Measurements from ENCODE around the gene LCE2A.
"Not testable (repeated sequence)": the region's sequence is repeated elsewhere in the genome, so short reads cannot be mapped to it uniquely, and the experiment has no call there.

Gene LCE2A, protein sequence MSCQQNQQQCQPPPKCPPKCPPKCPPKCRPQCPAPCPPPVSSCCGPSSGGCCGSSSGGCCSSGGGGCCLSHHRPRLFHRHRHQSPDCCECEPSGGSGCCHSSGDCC

DNA sequence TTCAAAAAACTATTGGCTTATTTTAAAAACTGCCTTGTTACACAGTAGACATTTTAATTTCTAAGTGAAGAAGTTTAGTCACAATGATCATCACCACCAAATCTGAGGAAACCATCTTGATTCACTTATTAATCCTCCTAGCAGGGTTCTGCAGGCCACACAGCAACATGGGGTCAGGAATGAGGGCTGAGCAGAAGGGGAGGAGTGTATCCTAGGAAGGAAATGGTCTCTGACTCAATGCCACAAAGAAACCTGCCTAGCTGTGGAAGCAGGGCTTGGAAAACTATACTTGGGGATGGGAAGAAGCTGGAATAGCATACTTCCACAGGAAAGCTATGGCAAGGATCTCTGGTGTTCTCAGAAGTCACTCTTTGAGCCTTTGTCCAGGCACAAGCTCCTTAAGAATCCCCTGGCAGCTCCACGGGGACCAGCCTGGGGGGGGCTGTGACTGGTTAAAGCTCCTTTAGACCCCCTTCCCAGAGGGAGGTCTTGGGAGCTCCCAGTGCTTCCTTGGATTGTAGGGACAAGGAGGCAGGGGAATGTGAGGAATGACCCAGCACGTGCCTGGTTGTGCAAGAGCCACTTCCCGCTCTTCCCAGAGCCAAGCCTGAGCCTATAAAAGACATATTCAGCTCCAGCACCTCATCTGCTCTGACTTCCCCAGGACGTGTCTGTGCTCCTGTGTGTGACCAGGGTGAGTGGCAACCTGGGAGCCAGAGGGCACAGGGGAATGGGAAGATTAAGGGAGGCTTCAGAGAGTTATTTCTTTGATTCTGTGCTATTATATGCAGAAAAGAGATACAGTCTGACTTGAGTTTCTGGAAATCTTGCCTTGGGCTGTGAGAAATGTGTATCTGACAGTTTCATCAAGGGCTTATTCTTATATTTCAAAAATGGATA is at the start of gene LCE2A:
LCE2A (plus strand) TSS at position 645 of the 900 bp plus-strand sequence. CDS start 557 bp downstream, outside the sequence.
- DNase-seq, result no peak

DNA sequence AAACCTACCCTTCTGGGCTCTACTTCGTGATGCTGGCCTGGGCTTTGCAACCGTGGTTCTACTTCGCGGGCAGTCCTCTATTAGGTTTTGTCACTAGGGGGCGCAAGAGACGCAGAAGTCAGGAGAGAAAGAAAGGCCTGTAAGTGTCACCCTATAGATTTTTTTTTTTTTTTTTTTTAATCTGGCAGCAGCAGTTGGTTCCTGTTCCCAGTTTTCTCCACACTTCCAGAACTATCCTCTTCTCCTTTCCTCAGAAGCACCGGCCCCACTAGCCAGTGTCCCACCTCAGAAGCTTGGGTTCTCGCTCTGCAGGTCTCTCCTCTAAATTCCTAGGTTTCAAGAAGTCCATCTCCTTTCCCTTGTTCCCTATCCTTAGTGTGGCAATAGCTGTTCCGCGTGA is 44.0 kb upstream of the LCE2A start:
- peak; percentile 77 for DNase-seq

DNA sequence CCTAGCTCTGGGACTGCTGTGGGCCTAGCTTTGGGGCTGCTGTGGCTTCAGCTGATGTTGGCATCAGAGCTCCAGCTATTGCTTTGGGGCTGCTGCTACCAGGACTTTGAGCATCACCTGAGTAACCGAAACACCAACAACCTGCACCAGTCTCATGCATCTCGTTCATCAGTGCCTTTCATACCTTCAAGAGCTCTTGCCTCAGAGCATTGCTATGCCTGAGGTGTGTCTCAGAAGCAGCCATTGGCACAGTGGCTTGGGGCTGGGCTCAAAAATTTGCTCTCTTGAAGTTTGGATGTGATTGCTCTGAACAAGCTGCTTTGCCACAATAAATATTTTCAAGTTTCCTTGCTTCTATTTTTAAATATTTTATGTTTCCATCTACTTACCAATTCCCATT is 41.7 kb upstream of the LCE2A start:
- DNase-seq, result no peak

DNA sequence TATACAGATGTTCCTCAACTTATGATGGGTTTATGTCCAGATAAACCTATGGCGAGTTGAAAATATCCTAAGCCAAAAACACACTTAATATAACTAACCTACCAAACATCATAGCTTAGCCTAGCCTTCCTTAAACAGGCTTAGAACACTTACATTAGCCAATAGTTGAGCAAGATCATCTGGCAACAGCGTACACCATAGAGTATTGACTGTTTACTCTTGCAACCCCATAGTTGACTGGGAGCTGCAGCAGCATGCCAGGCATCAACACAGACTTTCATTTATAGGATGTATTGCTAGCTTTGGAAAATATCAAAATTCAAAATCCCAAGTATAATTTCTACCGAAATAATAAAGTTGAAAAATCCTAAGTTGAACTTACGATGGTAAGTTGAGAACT is 40.5 kb upstream of the LCE2A start:
- no peak for DNase-seq

DNA sequence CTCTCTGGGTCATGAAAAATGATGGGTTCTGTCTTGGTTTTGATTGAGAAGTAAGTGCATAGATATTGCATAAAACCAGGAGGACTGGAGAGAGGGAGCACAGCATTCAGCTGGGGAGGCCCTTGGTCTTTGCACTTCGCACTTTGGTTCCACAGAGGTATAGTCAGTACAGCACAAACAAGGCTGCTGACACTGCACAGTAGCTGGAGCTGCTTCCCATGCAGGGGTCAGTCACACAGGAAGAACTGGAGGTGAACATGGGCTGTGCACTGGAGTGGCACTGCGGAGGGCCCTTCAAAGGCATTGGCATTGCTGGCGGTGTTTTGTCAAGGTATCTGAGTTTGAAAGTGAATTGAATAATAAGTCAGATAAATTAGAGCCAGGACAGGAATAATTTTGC is 39.5 kb upstream of the LCE2A start:
- no peak for DNase-seq

DNA sequence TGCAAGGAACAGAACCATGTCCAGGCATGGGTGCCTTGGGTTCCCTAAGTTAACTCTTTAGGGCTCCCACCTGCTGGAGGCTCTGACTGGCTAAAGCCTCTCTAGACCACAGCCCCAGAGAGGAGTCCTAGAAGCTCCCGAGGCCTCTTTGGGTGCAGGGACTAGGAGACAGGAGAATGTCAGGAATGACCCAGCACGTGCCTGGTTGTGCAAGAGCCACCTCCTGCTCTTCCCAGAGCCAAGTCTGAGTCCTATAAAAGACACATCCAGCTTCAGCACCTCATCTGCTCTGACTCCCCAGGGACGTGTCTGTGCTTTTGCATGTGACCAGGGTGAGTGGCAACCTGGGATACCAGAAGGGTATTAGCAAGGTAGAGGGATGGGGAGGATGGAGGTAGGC is 35.0 kb upstream of the LCE2A start, which contains the start of gene LCE2D:
LCE2D (plus strand) TSS at position 283 of the 400 bp plus-strand sequence. CDS start 726 bp downstream, outside the sequence.
- no peak for DNase-seq

DNA sequence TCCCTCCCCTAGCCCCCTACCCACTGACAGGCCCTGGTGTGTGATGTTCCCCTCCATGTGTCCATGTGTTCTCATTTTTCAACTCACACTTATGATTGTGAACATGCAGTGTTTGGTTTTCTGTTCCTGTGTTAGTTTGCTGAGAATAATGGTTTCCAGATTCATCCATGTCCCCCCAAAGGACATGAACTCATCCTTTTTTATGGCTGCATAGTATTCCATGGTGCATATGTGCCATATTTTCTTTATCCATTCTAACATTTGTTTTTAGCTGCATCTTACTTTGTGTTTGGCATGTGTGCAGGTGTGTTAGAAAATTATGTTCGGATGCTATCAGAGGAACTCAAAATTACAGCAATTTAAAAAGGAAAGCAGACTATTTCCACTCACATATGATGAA is 32.0 kb upstream of the LCE2A start:
- DNase-seq, result not testable (repeated sequence)

DNA sequence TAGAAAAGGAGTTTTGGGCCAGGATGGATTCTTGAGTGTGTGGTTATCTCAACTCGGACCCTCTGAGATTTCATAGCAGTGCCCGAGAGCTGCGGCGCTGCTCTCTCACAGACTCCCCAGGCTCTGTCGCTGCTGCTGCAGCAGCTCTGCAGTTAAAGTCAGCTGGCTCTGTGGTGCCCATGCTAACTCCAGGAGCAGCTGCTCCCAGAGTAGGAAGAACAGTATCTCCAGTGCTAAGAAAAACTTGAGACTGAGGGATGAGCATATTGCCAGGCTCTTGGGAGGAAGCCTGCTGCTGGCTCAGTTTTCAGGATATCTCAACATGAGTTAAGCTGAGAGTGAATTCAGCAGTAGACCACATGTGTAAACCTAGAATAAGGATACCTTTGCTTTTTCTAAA is 30.5 kb upstream of the LCE2A start:
- no peak for DNase-seq

DNA sequence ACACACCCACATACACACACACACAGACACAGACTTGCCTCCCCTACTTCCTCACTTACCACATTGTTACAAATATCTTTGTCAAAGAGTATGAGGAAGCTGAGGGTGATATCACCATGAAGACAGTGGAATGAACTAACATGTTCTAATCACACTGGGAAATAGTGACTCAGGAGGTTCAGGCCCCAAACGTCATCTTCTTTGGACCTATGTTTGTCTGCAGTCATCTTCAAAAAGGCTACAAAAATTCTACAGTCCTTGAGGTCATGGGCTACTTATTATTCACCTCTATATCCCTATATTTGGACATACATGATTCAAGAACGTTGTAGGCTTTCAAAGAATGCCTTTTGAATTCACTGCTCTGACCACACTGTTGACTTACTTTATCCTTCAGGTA is 25.1 kb upstream of the LCE2A start:
- DNase-seq, result no peak

DNA sequence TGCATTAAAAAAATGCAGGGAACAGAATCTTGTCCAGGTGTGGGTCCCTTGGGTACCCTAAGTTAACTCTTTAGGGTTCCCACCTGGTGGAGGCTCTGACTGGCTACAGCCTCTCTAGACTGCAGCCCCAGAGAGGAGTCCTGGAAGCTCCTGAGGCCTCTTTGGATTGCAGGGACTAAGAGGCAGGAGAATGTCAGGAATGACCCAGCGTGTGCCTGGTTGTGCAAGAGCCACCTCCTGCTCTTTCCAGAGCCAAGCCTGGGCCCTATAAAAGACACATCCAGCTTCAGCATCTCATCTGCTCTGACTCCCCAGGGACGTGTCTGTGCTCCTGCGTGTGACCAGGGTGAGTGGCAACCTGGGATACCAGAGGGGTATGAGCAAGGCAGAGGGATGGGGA is 23.2 kb upstream of the LCE2A start, which contains the start of gene LCE2C:
LCE2C (plus strand) TSS at position 297 of the 400 bp plus-strand sequence. CDS start 737 bp downstream, outside the sequence.
- not testable (repeated sequence) for DNase-seq

DNA sequence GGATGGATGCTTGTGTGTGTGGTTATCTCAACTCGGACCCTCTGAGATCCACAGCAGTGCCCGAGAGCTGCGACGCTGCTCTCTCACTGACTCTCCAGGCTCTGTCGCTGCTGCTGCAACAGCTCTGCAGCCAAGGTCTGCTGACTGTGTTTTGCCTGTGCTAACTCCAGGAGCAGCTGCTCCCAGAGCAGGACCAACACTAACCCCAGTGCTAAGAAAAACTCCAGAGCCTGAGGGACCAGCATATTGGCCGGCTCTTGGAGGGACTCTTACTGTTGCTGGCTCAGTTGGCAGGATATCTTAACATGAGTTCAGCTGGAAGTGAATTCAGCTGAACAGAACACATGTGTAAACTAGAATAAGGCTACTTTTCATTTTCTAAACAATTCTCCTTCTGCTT is 18.7 kb upstream of the LCE2A start:
- DNase-seq, result no peak

DNA sequence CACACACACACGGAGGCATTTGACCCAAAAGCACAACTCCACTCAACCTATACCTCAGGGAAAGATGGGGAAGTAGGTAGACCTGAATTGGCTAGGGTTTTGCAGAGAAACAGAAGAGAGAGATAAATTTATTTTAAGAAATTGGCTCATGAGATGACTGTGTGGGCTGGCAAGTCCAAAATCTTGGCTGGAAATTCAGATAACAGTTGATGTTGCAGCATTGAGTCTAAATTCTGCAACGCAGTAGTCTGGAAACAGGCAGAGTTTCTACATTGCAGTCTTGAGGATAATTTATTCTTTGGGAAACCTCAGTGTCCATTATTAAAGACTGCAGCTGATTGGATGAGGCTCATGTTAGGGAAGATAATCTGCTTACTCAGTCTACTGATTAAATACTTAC is 16.5 kb upstream of the LCE2A start:
- DNase-seq, result no peak

DNA sequence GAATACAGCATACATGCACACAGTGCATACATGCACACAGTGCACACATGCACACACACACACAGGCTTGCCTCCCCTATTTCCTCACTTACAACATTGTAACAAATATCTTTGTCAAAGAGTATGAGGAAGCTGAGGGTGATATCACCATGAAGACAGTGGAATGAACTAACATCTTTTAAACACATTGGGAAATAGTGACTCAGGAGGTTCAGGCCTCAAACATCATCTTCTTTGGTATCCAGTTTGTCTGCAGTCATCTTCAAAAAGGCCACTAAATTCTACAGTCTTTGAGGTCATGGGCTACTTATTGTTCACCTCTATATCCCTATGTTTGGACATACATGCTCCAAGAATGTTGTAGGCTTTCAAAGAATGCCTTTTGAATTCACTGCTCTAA is 14.3 kb upstream of the LCE2A start:
- DNase-seq, result no peak

DNA sequence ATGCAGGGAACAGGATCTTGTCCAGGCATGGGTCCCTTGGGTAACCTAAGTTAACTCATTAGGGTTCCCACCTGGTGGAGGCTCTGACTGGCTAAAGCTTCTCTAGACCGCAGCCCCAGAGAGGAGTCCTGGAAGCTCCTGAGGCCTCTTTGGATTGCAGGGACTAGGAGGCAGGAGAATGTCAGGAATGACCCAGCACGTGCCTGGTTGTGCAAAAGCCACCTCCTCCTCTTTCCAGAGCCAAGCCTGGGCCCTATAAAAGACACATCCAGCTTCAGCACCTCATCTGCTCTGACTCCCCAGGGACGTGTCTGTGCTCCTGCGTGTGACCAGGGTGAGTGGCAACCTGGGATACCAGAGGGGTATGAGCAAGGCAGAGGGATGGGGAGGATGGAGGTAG is 12.3 kb upstream of the LCE2A start, which contains the start of gene LCE2B:
LCE2B (plus strand) TSS at position 301 of the 400 bp plus-strand sequence. CDS start 721 bp downstream, outside the sequence.
- DNase-seq, result not testable (repeated sequence)

DNA sequence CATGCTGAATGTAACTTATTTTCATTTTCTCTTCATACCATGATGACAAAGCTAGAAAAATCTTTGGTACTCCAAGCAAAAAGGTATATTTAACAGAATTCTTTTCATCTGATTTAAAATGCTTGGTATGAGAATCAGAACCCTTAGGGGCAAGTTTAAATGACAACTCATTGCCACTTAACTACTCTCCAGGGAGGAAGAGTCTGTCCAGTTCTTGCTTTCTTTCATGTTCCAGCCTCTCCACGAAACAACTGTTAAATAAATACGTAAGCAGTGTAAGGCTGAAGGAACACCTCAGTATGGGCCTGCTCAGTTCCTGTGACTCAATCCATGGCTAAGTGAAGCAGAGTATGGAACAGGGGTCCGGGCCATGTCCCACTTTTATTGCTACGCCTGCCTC is 1.6 kb downstream of the LCE2A start:
- no peak for DNase-seq

DNA sequence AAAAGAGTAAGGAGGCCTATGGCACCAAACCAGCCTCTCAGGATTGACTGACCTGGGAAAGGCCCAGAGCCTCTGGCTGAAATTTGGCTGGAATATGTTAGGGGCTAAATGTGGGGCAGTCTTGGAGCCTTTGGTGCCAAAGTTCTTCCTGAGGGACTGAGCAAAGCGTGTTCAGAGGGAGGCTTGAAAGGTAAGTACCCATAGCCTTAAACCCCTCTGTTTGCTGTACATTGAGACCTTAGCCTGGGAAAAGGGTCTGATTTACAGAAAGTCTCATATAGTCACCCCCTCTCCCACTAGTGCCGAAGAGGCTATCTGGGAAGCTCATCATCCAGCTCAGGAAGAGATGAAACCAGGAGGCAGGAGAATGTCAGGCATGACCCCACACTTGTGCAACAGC is 9.7 kb downstream of the LCE2A start, which contains the start of gene LCE4A:
LCE4A (plus strand) TSS at position 301 of the 400 bp plus-strand sequence. CDS start 916 bp downstream, outside the sequence.
- no peak for DNase-seq

DNA sequence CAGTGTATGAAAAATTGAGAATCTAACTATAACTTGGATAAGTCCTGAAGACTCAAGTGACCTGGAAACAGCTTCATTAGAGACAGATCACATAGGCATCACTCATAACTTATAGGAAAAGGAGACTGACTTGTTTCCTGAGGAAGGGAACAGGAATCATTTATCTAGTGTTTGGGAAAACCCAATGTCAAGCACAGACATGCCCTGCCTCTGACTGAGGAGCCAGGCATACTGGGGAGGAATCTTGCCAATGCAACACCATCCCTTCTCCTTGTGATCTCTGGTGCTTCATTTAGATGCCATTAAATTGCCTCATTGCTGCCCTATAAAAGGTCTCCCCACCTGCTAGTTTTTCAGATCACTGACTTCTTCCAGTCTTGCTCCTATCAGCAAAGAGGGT is 20.1 kb downstream of the LCE2A start:
- DNase-seq, result no peak

DNA sequence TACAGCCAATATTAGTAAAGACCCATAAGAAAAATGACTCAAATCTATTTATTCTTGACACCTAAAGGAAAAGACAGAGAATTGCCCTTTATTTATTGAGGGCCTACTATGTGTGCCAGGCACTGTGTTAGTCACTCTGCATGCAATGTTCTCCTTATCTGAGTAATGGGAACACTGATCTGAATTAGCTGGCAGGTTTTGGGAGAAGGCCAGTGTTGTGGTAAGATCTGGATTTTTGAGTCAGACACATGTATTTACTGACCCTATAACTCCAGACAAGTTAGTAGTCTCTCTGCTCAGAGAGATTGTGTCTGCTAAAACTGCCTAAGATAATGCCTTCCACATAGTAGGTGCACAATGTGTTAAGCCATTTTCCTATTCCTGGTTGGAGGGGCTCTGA is 27.1 kb downstream of the LCE2A start:
- no peak for DNase-seq

DNA sequence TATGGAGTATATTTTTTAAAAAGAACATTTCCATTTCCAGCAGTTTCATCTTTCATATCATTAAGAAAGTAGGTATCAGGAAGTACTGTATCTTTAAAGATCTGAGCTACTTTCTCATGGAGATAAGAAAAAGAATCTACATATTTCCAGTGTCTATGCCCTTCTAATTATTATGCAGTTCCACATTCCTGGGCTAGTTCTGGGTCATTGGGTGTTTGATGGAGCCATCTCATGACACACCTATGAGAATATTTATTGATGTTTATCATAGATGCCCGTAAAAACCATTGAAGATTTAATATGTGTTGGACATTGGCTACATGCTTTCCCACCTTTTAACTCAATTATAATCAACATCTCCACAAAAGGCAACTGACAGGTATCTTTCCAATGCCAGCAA is 30.8 kb downstream of the LCE2A start:
- no peak for DNase-seq

DNA sequence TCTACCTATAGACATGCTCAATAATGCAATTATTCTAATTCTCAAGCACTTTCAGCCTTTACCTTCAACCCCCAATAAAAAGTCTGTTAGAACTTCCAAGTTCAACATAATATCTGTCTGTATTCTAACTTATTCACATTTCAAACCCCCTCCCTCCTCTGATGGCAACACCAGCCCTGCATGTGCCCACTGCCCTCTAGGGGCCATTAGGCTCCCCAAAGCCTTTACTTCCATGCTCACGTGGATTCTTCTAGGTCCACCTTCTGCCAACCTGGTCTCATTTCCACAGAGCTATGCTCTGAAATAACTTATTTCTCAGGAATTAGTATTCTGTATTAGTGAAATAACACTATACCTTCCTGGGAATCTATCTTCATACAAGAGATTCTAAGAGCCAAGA is 37.5 kb downstream of the LCE2A start:
- DNase-seq, result no peak

DNA sequence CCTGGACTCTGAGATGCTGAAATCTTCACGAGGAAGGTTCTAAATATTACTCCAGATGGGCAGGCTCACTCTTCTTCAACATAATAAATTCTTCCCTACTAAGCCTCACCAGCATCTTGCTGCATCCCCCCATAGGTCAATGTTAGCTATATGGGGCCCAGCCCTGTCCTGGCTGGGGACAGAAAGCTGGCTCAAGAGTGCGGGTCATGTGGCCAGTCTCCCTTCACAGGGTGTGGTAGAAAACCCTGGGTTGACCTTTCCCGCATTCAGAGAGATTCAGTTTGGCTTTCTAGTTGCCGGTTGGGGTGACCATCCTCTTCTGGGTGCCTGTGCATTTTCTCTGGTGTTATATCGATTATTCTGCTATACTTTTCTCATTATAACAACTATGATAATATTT is 39.9 kb downstream of the LCE2A start:
- no peak for DNase-seq

DNA sequence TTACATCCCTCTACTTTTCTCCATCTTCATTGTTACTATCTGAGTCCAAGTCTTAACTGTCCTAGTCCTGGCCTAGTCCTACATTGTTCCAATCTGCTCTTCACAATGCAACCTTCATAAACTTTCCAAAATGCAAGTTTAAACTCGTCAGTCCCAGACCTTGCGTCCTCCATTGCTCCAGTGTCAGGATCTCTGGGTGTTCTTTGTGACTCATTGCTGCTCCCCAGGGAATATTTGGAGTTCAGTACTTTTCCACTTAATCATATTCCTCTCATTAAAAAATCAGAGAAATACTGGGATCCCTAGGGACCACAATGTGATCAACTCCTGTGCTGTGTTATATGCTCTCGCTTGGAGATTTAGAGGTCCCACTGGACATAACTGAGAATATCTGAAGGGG is 41.7 kb downstream of the LCE2A start:
- no peak for DNase-seq

DNA sequence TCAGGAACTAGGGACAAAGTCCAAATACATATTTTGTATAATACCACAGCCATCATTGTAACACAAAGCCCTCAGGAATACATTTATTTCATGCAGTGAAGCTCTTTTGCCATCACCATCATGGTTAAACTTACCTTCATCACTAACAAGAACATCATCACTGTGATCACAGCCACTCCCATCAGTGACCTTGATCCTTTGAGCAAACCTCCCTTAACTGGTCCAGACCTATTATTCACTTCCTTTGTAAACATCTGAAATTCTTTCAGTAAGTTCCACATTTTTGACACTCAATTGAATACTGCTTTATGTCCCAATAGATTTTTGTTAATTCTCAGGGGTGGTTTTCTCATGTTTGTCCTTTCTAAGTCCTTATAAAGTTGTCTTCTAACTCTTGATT is 43.5 kb downstream of the LCE2A start:
- no peak for DNase-seq
